Keratinocyte (primary cell): Measurements from ENCODE around the gene FAM120B. TPM values are rescaled to one million over a fixed set of nuclear protein-coding genes. Genes with fewer than 3 reads are reported as not detected.

ENCODE experiments used
- DNase-seq: peaks from one replicate; pipeline ENCODE4 v3.0.0-alpha.2; 2011; ENCODE audit warnings: low read depth, missing footprints, low spot score
- FAIRE-seq: peaks from 2 replicates; lab custom pipeline; 2011; peaks lifted over from hg19 to GRCh38; lab: Jason Lieb, UNC
- H2AFZ ChIP-seq: 2 replicates; pipeline ENCODE4 v1.6.0; 2012; ENCODE audit warnings: low read length, control low read depth, inconsistent platforms; ENCODE audit not compliant: control insufficient read depth
- H3K27ac ChIP-seq: 2 replicates; pipeline ENCODE4 v1.5.1; 2011; ENCODE audit warnings: low read length; ENCODE audit not compliant: control insufficient read depth, insufficient read depth
- H3K27me3 ChIP-seq: 3 replicates; pipeline ENCODE4 v1.6.0; 2011; ENCODE audit warnings: low read length; ENCODE audit not compliant: control insufficient read depth, insufficient read depth; ENCODE audit errors: extremely low read depth
- H3K36me3 ChIP-seq, 2 experiments: 2 replicates in 1 of 2; 3 replicates in 1 of 2; pipeline ENCODE4 v1.5.1; 2011; ENCODE audit warnings: low read length in 2 of 2, mild to moderate bottlenecking in 1 of 2; ENCODE audit not compliant: control insufficient read depth in 2 of 2, insufficient read depth in 2 of 2; ENCODE audit errors: extremely low read depth in 1 of 2
- H3K4me1 ChIP-seq: 3 replicates; pipeline ENCODE4 v1.5.1; 2011; ENCODE audit warnings: low read length; ENCODE audit not compliant: control insufficient read depth, insufficient read depth; ENCODE audit errors: extremely low read depth
- H3K4me2 ChIP-seq: 3 replicates; pipeline ENCODE4 v1.6.0; 2011; ENCODE audit warnings: low read depth, low read length; ENCODE audit not compliant: control insufficient read depth, insufficient read depth; ENCODE audit errors: extremely low read depth
- H3K4me3 ChIP-seq, 3 experiments: fragments of 200-600 bp in 1 of 3; sonication (generic) in 1 of 3; 2 replicates in 2 of 3; 3 replicates in 1 of 3; pipeline ENCODE4 v1.5.1; 2011 to 2016; ENCODE audit warnings: low read length in 3 of 3, mild to moderate bottlenecking in 3 of 3, control low read depth in 2 of 3, inconsistent platforms in 1 of 3, low read depth in 1 of 3, mixed read lengths in 1 of 3, mixed run types in 1 of 3, moderate library complexity in 1 of 3; ENCODE audit not compliant: control insufficient read depth in 2 of 3, insufficient read depth in 2 of 3; ENCODE audit errors: extremely low read depth in 1 of 3
- H3K79me2 ChIP-seq: 2 replicates; pipeline ENCODE4 v1.6.0; 2012; ENCODE audit warnings: low read length; ENCODE audit not compliant: control insufficient read depth, insufficient read depth
- H3K9ac ChIP-seq: 3 replicates; pipeline ENCODE4 v1.6.0; 2011; ENCODE audit warnings: low read length; ENCODE audit not compliant: control insufficient read depth, insufficient read depth; ENCODE audit errors: extremely low read depth
- H3K9me1 ChIP-seq: 3 replicates; pipeline ENCODE4 v1.6.0; 2011; ENCODE audit warnings: low read length; ENCODE audit not compliant: control insufficient read depth, insufficient read depth; ENCODE audit errors: extremely low read depth
- H3K9me3 ChIP-seq: 2 replicates; pipeline ENCODE4 v1.5.1; 2012; ENCODE audit warnings: low read depth, low read length; ENCODE audit not compliant: control insufficient read depth
- H4K20me1 ChIP-seq: 3 replicates; pipeline ENCODE4 v1.6.0; 2011; ENCODE audit warnings: low read length; ENCODE audit not compliant: control insufficient read depth, insufficient read depth; ENCODE audit errors: extremely low read depth
- EZH2 ChIP-seq: IDR thresholded peaks from one replicate; pipeline ENCODE4 v1.6.1; 2012; ENCODE audit warnings: inconsistent platforms, mild to moderate bottlenecking, low read length, moderate library complexity
- dilution Hi-C: fragments of 300-500 bp; cut with MboI; formaldehyde crosslinking; loops from one replicate; pipeline ENCODE4 v1.7.0; 2020; ENCODE audit warnings: low sequenced_read_pairs; ENCODE audit not compliant: extremely low pct_ligation_motif_present
- polyA plus RNA-seq, 5 experiments: library from polyadenylated mRNA; depleted of rRNA in 3 of 5; stranded (reverse) in 3 of 5; stranded (forward) in 1 of 5; unstranded in 1 of 5; fragments of >200 nt; gene quantifications; 1 replicate in 1 of 5; 2 replicates in 3 of 5; 3 replicates in 1 of 5; pipeline versions ENCODE4 v1.2.1 to v1.2.3, GENCODE V29; 2011 to 2012; ENCODE audit warnings: missing spikeins in 2 of 5, low read depth in 1 of 5, low replicate concordance in 1 of 5
- TF ChIP-seq, protein P1 (sequence below), 3 experiments: IDR thresholded peaks in 1 of 3; conservative IDR thresholded peaks in 1 of 3; optimal IDR thresholded peaks in 1 of 3; 2 replicates in 2 of 3; 3 replicates in 1 of 3; pipeline versions ENCODE3 to v1.5.1; 2011; ENCODE audit warnings: low read length in 3 of 3, mild to moderate bottlenecking in 3 of 3, moderate library complexity in 2 of 3, control low read depth in 1 of 3, inconsistent platforms in 1 of 3; ENCODE audit not compliant: insufficient read depth in 2 of 3; ENCODE audit errors: extremely low read depth in 1 of 3

FAM120B gene
- polyA plus RNA-seq, 1 donor (not counting 4 experiments of a cell fraction or from before 2014, with no cell fraction given), result 17.4 TPM

DNA sequence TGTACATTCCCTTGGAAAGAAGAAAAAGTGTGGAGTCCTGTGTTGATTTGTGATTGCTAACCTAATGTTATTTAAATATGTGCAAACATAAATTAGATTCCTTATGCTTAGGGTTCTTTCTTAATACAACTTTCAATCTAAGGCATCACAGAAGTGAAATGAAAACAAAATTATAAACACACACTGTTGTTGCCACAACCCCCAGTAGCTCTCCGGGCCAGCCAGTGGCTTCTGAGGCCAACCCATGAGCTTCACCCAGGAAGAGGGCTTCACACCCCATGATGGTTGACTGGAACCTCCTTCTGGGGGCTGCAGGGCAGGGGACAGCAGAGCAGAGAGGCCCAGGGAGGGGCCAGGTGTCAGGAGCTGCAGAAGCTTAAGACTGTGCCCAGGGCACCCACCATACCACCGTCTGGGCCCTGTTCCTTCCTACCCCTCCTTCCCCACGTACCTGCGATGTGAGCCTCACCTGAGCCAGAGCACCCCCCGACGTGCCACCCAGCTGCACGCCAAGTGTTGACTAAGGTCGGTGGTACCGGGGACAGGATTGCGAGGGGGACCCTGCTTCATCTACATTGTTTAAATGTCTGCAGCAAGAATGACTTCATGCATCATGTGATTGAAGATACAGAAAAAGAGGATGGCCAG, 110.5 kb downstream of the FAM120B start:
- TF ChIP-seq, protein P1, sequence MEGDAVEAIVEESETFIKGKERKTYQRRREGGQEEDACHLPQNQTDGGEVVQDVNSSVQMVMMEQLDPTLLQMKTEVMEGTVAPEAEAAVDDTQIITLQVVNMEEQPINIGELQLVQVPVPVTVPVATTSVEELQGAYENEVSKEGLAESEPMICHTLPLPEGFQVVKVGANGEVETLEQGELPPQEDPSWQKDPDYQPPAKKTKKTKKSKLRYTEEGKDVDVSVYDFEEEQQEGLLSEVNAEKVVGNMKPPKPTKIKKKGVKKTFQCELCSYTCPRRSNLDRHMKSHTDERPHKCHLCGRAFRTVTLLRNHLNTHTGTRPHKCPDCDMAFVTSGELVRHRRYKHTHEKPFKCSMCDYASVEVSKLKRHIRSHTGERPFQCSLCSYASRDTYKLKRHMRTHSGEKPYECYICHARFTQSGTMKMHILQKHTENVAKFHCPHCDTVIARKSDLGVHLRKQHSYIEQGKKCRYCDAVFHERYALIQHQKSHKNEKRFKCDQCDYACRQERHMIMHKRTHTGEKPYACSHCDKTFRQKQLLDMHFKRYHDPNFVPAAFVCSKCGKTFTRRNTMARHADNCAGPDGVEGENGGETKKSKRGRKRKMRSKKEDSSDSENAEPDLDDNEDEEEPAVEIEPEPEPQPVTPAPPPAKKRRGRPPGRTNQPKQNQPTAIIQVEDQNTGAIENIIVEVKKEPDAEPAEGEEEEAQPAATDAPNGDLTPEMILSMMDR (optimal IDR thresholded peaks at IDR 0.05 in 1 of 3, IDR thresholded peaks at IDR 0.05 in 1 of 3, conservative IDR thresholded peaks at IDR 0.05 in 1 of 3; ENCODE audit: extremely low read depth in 1 of 3, insufficient read depth in 2 of 3, low read length in 3 of 3), result no peak
- no peak for TF ChIP-seq EZH2
- Histone ChIP-seq H3K9ac (no peak overlapping the region), H3K27me3 (no peaks in the 10 kb centered on the region), H3K79me2 (no peaks in the 10 kb centered on the region), H3K4me1 (no peaks in the 10 kb centered on the region), H3K27ac (no peak overlapping the region), H4K20me1 (no peaks in the 10 kb centered on the region), H3K4me2 (no peak overlapping the region), H3K9me3 (no peaks in the 10 kb centered on the region), H2AFZ (no peak overlapping the region), H3K9me1 (no peaks in the 10 kb centered on the region), H3K4me3 (no peak overlapping the region), H3K36me3 (no peaks in the 10 kb centered on the region)
- FAIRE-seq (no peak), DNase-seq (no peak)
- dilution Hi-C loops, result no loop called here

DNA sequence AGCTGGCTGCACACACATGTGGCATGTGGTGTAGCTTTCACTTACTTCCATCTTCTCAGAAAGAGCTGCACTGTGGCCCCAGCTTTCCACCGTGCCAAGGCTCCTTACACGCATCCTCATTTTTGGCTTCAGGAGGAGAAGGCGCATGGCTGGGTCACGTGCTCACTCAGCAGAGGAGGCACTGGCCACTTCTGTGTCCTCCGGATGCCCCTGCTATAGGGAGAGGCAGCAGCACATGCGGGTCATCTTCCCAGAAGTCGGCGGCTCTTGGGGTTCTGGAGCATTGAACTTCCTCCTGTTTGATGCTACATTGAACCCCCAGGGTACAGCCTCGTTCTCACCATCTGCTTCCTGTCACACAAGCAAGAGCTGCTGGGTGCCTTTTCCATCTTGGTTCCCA, 111.3 kb downstream of the FAM120B start:
- no peaks in the 10 kb centered on the region for H3K36me3 ChIP-seq
- no peaks in the 10 kb centered on the region for H4K20me1 ChIP-seq
- H3K4me2 ChIP-seq, result no peak overlapping the region
- H3K4me3 ChIP-seq, result no peak overlapping the region
- TF ChIP-seq EZH2, result no peak
- TF ChIP-seq, protein P1 (optimal IDR thresholded peaks at IDR 0.05 in 1 of 3, IDR thresholded peaks at IDR 0.05 in 1 of 3, conservative IDR thresholded peaks at IDR 0.05 in 1 of 3; ENCODE audit: extremely low read depth in 1 of 3, insufficient read depth in 2 of 3, low read length in 3 of 3), result no peak
- H2AFZ ChIP-seq, result no peak overlapping the region
- H3K9me1 ChIP-seq, result no peaks in the 10 kb centered on the region
- DNase-seq, result no peak
- no peak overlapping the region for H3K9ac ChIP-seq
- no peak overlapping the region for H3K27ac ChIP-seq
- dilution Hi-C loops, result no loop called here
- no peaks in the 10 kb centered on the region for H3K79me2 ChIP-seq
- no peaks in the 10 kb centered on the region for H3K9me3 ChIP-seq
- H3K4me1 ChIP-seq, result no peaks in the 10 kb centered on the region
- H3K27me3 ChIP-seq, result no peaks in the 10 kb centered on the region
- FAIRE-seq, result no peak
